Measurements from ENCODE around the gene TNFRSF1B.
"Not testable (repeated sequence)": the region's sequence is repeated elsewhere in the genome, so short reads cannot be mapped to it uniquely, and the experiment has no call there.

Gene TNFRSF1B

GRCh38 chr1:12219800-12220199, 53.0 kb downstream of the TNFRSF1B start:
- DNase-seq (ENCODE audit: low read depth, low spot score), result no peak

- no peak for DNase-seq (ENCODE audit: low read depth, low spot score)
These were observed 54.1 kb downstream of the TNFRSF1B start for GRCh38 chr1:12220890-12221289.

DNA sequence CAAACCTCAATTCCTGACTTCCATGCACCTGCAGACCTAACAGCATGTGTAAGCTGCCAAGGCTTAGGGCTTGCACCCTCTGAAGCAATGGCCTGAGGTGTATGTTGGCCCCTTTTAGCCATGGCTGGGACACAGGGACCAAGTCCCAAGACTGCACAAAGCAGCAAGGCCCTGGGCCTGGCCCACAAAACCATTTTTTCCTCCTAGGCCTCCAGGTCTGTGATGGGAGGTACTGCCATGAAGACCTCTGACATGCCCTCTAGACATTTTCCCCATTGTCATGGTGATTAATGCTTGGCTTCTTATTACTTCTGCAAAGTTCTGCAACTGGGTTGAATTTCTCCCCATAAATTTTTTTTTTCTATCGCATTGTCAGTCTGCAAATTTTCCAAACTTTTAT, 55.9 kb downstream of the TNFRSF1B start:
- DNase-seq (ENCODE audit: low read depth, low spot score), result not testable (repeated sequence)

DNA sequence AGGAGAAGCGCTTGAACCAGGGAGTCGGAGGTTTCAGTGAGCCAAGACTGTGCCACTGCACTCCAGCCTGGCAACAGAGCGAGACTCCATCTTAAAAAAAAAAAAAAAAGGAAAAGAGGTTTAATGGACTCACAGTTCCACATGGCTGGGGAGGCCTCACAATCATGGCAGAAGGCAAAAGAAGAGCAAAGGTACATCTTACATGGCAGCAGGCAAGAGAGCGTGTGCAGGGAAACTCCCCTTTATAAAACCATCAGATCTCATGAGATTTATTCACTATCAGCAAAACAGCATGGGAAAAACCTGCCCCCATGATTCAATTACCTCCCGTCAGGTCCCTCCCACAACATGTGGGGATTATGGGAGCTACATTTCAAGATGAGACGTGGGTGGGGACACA, 57.3 kb downstream of the TNFRSF1B start:
- DNase-seq (ENCODE audit: low read depth, low spot score), result not testable (repeated sequence)

DNA sequence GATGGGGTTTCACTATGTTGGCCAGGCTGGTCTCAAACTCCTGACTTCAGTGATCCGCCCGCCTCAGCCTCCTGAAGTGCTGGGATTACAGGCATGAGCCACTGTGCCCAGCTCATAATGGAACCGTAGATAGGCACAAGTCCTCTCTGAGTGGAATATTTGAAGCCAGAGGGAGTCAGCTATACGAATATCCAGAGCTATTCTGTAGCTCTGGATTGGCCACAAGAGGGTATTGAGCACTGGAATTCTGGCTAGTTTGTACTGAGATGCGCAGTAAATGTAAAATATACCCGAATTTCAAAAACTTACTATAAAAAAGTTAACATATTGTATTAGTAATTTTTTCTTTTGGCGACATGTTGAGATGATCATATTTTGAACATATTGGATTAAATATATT, 62.2 kb downstream of the TNFRSF1B start:
- no peak for DNase-seq (ENCODE audit: low read depth, low spot score)

DNA sequence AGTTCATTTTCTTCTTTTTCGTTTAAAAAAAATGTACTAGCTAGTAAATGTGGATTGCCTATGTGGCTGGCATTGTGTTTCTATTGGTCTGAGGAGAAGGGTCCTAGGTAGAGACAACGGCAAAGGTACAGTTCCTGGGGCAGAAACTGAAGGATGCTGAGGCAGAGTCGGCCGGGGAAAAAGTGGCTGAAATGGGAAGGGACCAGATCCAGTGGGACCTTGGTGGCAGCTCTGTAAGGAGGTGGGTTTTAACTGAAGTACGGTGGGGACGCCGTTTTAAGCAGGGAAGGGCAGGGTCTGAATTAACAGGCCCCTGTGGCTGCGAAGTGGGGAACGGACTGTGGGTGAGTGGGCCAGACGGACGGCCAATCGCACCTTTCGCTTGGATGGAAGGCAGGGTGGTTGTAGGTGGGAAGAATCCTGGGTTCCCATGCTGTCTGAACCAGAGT, 62.6 kb downstream of the TNFRSF1B start:
- DNase-seq (ENCODE audit: low read depth, low spot score), result no peak

GRCh38 chr1:12229835-12230548, 63.2 kb downstream of the TNFRSF1B start, which contains the start of gene VPS13D:
TSS of gene VPS13D (plus strand) at chr1:12230030. CDS start at chr1:12234267, 4,237 bp downstream.
- DNase-seq (ENCODE audit: low read depth, low spot score), result no peak

DNA sequence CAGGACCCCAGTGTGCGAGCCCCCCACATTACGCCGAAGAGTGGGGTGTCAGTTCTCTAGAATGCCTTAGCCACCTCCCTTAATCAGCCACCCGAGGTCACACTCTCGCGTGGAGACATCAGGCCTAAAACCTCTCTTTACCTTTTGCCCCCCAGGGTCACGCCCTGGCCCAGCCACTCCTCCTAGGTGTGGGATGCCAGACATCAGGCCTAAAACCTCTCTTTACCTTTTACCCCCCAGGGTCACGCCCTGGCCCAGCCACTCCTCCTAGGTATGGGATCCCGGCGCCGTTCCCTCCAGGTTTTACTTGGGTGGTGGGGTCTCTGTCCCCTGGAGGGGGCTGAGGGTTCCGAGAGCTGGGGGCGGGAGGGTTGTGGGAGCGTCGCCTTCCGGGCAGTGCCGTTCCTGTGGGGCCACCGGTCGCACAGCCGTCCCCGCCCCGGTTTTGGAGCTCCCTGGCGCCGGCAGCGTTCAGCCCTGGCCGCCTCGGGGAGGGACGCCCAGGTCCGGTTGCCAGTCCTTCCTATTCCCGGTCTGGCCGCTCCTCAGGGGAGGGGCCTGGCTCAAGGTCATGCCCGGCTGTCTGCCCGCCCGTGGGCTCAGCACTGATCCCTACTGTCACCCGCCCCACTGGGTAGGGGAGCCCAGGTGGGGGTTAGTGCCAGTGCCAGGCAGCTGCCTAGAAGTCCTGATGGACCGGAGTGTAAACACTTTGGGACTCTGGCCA, 63.9 kb downstream of the TNFRSF1B start:
- DNase-seq (ENCODE audit: low read depth, low spot score), result no peak

DNA sequence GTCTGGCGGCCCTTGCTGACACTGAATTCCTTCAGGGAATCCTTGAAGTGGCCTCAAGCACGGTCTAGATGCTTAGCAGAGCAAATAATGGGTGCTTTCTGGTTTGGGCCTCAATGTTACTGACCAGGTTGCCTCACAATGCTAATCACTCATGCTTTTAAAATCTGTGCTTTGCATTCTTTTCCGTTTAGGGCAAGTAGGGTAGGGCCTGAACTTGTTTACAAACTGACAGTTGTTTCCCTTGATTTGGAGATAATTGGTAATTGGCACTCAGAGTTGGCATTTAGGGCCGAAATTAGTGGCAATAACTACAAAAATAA, 64.4 kb downstream of the TNFRSF1B start:
- no peak for DNase-seq (ENCODE audit: low read depth, low spot score)

DNA sequence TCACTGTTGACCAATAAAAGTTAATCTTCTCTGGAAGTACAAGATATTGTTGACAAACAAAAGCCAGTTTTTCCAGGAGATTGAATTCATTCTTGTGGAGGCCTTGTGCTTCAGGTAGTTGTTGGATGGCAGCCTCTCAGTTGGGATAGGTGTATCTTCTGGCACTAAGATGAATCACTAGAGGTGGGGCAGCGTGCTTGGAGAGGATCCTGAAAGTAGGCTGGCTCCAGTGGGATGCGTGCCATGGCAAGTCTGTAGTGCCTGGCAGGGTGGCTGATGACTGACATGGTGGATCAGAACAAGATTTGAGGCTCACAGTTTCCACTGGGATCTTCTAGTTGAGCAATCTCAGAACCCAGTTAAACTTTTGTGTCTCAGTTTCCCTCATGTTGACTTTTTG, 65.4 kb downstream of the TNFRSF1B start:
- DNase-seq (ENCODE audit: low read depth, low spot score), result no peak

DNA sequence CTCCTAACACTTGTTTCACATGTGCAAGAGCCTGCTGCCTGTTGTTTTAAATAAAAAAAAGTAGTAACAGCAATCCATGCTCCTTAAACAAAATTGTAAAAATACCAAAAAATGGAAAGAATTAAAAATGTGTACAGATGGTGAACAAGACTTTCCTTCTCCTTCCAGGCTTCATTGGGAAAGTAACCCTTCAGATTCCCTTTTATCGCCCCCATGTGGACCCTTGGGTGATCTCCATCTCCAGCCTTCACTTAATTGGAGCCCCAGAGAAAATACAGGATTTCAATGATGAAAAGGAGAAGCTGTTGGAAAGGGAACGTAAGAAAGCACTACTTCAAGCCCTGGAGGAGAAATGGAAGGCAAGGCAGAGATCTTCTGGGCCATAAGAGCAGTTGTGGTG, 77.3 kb downstream of the TNFRSF1B start:
- no peak for DNase-seq (ENCODE audit: low read depth, low spot score)

GRCh38 chr1:12244585-12244984, 77.8 kb downstream of the TNFRSF1B start:
- DNase-seq (ENCODE audit: low read depth, low spot score), result no peak

DNA sequence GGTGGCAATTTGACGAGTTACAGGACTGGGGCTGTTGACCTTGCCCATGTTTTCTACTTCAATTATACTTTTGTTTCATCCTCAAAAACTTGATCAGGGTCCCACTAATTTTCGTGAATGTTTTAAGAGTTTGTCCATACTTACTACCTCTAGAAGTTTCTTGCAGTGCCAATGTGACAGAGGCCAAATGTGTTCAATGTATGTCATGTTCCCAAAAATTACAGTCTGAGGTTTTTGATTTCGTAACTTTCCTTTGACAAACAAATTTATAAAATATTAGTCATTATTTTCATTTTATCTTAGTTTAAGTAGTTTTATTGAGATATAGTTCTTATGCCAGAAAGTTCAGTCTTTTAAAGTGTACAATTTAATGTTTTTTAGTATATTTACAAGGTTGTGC, 78.3 kb downstream of the TNFRSF1B start:
- DNase-seq (ENCODE audit: low read depth, low spot score), result no peak

- DNase-seq (ENCODE audit: low read depth, low spot score), result no peak
These were observed 78.9 kb downstream of the TNFRSF1B start for GRCh38 chr1:12245733-12246132.

DNA sequence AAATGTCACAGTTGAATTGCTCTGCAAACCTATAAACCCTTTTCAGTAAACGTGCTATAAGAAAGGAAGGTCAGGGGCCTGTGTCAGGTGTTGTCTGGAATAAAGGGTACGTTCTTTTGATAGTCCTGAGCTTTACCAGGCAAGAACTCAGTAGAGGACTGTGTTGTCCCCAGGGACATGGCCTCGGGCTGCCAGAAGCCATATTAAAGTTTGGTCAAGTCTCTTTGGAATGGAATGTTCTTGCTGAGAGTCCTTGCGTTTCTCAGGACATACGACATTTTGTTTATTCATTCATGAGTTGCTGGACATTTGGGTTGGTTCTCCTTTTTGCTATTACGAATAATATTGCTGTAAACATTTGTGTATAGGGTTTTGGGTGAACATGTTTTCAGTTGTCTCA, 79.8 kb downstream of the TNFRSF1B start:
- no peak for DNase-seq (ENCODE audit: low read depth, low spot score)

DNA sequence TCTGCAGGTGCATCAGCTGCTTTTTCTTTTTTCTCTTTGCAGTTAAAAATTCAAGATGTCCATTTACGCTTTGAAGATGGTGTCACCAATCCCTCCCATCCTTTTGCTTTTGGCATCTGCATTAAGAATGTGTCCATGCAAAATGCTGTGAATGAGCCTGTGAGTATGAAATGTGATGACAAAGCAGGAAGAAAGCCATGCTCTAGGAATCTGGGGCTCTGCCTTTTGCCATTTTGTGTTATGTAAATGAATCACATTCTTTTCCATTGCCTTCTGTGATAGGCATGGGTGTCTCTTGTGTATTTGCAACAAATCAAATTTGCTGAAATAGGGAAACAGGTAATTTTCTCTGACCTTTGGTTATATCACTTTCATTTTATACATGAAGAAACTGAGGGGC, 82.4 kb downstream of the TNFRSF1B start:
- no peak for DNase-seq (ENCODE audit: low read depth, low spot score)

- no peak for DNase-seq (ENCODE audit: low read depth, low spot score)
These were observed 83.0 kb downstream of the TNFRSF1B start for GRCh38 chr1:12249748-12250147.

- DNase-seq (ENCODE audit: low read depth, low spot score), result no peak
These were observed 84.7 kb downstream of the TNFRSF1B start for GRCh38 chr1:12251442-12251841.

- no peak for DNase-seq (ENCODE audit: low read depth, low spot score)
These were observed 89.1 kb downstream of the TNFRSF1B start for GRCh38 chr1:12255913-12256312.

GRCh38 chr1:12258272-12258671, 91.5 kb downstream of the TNFRSF1B start:
- no peak for DNase-seq (ENCODE audit: low read depth, low spot score)

All from smooth muscle cell of the brain vasculature (primary cell).